ENCODE results near the gene USP3.

- TF ChIP-seq, protein P1, sequence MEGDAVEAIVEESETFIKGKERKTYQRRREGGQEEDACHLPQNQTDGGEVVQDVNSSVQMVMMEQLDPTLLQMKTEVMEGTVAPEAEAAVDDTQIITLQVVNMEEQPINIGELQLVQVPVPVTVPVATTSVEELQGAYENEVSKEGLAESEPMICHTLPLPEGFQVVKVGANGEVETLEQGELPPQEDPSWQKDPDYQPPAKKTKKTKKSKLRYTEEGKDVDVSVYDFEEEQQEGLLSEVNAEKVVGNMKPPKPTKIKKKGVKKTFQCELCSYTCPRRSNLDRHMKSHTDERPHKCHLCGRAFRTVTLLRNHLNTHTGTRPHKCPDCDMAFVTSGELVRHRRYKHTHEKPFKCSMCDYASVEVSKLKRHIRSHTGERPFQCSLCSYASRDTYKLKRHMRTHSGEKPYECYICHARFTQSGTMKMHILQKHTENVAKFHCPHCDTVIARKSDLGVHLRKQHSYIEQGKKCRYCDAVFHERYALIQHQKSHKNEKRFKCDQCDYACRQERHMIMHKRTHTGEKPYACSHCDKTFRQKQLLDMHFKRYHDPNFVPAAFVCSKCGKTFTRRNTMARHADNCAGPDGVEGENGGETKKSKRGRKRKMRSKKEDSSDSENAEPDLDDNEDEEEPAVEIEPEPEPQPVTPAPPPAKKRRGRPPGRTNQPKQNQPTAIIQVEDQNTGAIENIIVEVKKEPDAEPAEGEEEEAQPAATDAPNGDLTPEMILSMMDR (conservative IDR thresholded peaks at IDR 0.05): no peak
- TF ChIP-seq ZFX (IDR thresholded peaks at IDR 0.05): no peak
Observed at GRCh38 chr15:63517628-63518027, 13.2 kb downstream of the USP3 start.
